Measurements from ENCODE around the gene COL12A1.

GRCh38 chr6:75102301-75102700, 103.6 kb downstream of the COL12A1 start:
- TF ChIP-seq CTCF (IDR thresholded peaks at IDR 0.05; ENCODE audit: extremely low read depth in 1 of 2, insufficient read depth in 1 of 2, low read depth in 1 of 2, low read length in 2 of 2) (no peak), POLR2A (IDR thresholded peaks at IDR 0.05; ENCODE audit: low read depth, low read length) (no peak), POLR2AphosphoS5 (IDR thresholded peaks at IDR 0.05; ENCODE audit: insufficient read depth, low read depth, low read length) (no peak), EZH2 (IDR thresholded peaks at IDR 0.05; ENCODE audit: borderline replicate concordance, low read depth, low read length, severe bottlenecking) (no peak), MAX (IDR thresholded peaks at IDR 0.05; ENCODE audit: insufficient read depth, insufficient read length) (no peak)

Data from endothelial cell of umbilical vein (primary cell).